ENCODE results near the gene SASS6. TPM values are rescaled to one million over a fixed set of nuclear protein-coding genes. Genes with fewer than 3 reads are reported as not detected.

Gene SASS6
- total RNA-seq, 2 experiments from 2014 or later, result 11.5 to 12.0 TPM

- H3K27ac Mint-ChIP-seq, result peak overlapping the region; percentile 100
- H3K36me3 Mint-ChIP-seq, result peaks cover 33% of the 10 kb centered on the region
- no peaks in the 10 kb centered on the region for H3K9me3 Mint-ChIP-seq
- CTCF ChIA-PET, result interaction anchor here (0.6 to 1.0 kb wide), 4 partner anchors 68 to 193 kb away, joined by 3 to 4 read pairs (median 3); partner anchors contain the start of gene SLC35A3
- POLR2A ChIA-PET, result interaction anchor here (0.6 to 1.6 kb wide), 15 partner anchors 9 to 858 kb away, joined by 3 to 15 read pairs (median 4); partner anchors contain the start of genes AGL, SASS6, SLC30A7 and SLC35A3
- H3K4me1 Mint-ChIP-seq (ENCODE audit: low read depth), result peaks cover 54% of the 10 kb centered on the region
- H3K27me3 Mint-ChIP-seq, result peaks cover 2% of the 10 kb centered on the region
- intact Hi-C loops (cut with micrococcal nuclease), result loop anchor here (1.0 to 5.0 kb wide), 15 partner anchors 8 to 1199 kb away; partner anchors contain the start of genes AGL, CDC14A, DBT and RTCA
- H3K4me3 Mint-ChIP-seq, result peak overlapping the region; percentile 97
- peak; percentile 93 for DNase-seq
Measured at GRCh38 chr1:100037927-100038659, 94.6 kb downstream of the SASS6 start.

GRCh38 chr1:100037656-100037926 lies 95.1 kb downstream of the SASS6 start:
- H3K36me3 Mint-ChIP-seq, result peaks cover 28% of the 10 kb centered on the region
- H3K9me3 Mint-ChIP-seq, result no peaks in the 10 kb centered on the region
- H3K4me1 Mint-ChIP-seq (ENCODE audit: low read depth), result peaks cover 49% of the 10 kb centered on the region
- peaks cover 2% of the 10 kb centered on the region for H3K27me3 Mint-ChIP-seq
- peak overlapping the region; percentile 97 for H3K4me3 Mint-ChIP-seq
- H3K27ac Mint-ChIP-seq, result peak overlapping the region; percentile 100
- POLR2A ChIA-PET, result interaction anchor here (0.7 to 1.6 kb wide), 12 partner anchors 9 to 858 kb away, joined by 3 to 15 read pairs (median 4); partner anchors contain the start of genes AGL, SASS6, SLC30A7 and SLC35A3
- intact Hi-C loops (cut with micrococcal nuclease), result loop anchor here (1.0 to 5.0 kb wide), 2 partner anchors 67 to 1200 kb away; partner anchors contain the start of gene S1PR1
- CTCF ChIA-PET, result interaction anchor here (0.6 to 1.0 kb wide), 4 partner anchors 68 to 192 kb away, joined by 3 to 4 read pairs (median 3); partner anchors contain the start of gene SLC35A3
- no peak for DNase-seq

DNA sequence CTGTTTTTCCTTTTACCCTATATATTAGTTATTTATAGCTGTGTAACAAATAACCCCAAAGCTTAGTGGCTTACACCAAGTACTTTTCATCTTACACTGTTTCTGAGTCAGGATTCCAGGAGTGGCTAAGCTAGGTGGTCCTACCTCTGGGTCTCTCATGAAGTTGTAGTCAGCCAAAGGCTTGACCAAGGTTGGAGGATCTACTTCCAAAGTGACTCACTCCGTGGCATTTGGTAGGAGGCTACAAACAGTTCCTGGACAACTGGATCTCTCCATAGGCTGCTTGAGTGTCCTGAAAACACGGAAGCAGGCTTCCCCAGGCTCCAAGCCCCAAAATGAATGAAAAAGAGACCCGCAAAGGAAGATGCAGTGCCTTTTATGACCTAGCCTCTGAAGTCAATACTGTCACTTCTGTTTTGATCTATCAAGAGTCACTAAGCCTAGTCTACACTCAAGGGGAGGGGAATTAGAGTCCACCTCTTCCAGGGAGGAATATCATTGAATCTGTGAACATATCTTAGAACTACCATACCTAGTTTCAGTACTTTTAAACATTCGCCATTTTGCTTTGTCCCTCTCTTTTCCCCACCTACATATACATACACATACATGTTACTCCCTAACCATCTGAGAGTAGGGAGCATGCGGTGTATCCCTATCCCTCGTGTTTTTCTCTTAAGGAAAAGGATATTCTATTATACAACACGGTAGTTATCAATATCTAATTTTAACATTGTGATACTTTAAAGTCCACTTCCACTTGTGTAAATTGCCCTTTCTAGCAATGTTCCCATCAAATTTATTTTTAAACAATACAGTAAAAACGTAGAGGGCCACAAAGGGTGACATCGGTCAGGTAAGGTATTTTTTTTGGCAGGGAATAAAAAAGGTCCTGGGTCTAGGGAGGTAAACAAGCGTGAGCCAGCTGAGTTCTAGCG lies 95.7 kb downstream of the SASS6 start:
- Mint-ChIP-seq H3K27ac (peak overlapping the region; percentile 100), H3K9me3 (no peaks in the 10 kb centered on the region), H3K27me3 (peaks cover 2% of the 10 kb centered on the region), H3K4me1 (ENCODE audit: low read depth) (peaks cover 43% of the 10 kb centered on the region), H3K4me3 (peak overlapping the region; percentile 97), H3K36me3 (peaks cover 28% of the 10 kb centered on the region)
- CTCF ChIA-PET, result interaction anchor here (0.5 to 1.0 kb wide), 5 partner anchors 35 to 184 kb away, joined by 3 read pairs; partner anchors contain the start of gene SLC35A3
- intact Hi-C loops (cut with micrococcal nuclease), result loop anchor here (1.0 to 5.0 kb wide), 2 partner anchors 67 to 1200 kb away; partner anchors contain the start of gene S1PR1
- POLR2A ChIA-PET, result interaction anchor here (0.7 to 1.6 kb wide), 11 partner anchors 10 to 859 kb away, joined by 3 to 12 read pairs (median 4); partner anchors contain the start of genes AGL, DBT, SASS6 and SLC30A7
- DNase-seq, result no peak

DNA sequence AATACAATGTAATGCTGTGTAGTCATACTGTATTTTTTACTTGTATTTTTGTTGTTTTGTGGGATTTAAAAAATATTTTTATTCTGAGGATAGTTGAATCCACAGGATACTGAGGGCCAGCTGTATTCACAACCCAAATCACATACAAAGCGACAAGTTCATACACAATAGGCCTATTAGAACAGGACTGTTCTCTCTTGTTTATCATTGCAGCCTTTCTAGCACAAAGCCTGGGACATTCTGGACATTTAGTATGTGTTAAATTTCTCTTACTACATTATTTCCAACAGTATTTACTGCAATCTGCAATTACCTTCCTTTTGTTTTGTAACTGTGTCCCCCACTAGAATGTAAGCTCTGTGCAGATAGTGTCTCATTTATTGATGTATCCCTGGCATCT lies 97.5 kb downstream of the SASS6 start:
- CTCF ChIA-PET, result no interaction called here
- Mint-ChIP-seq H3K27me3 (peaks cover 2% of the 10 kb centered on the region), H3K27ac (no peak overlapping the region), H3K4me1 (ENCODE audit: low read depth) (peaks cover 29% of the 10 kb centered on the region), H3K36me3 (peaks cover 23% of the 10 kb centered on the region), H3K9me3 (no peaks in the 10 kb centered on the region), H3K4me3 (peak overlapping the region; percentile 45)
- intact Hi-C loops (cut with micrococcal nuclease), result loop anchor here (5.0 kb wide), 1 partner anchor 1202 kb away; the partner anchor contains the start of gene S1PR1
- DNase-seq, result no peak
- POLR2A ChIA-PET, result no interaction called here

GRCh38 chr1:100034470-100034869 lies 98.3 kb downstream of the SASS6 start:
- ChIA-PET CTCF (no interaction called here), POLR2A (no interaction called here)
- H3K27me3 Mint-ChIP-seq, result peaks cover 2% of the 10 kb centered on the region
- intact Hi-C loops (cut with micrococcal nuclease), result loop anchor here (1.0 kb wide), 1 partner anchor 226 kb away; no protein-coding TSS in a partner anchor
- H3K27ac Mint-ChIP-seq, result no peak overlapping the region
- H3K9me3 Mint-ChIP-seq, result no peaks in the 10 kb centered on the region
- DNase-seq, result no peak
- peaks cover 23% of the 10 kb centered on the region for H3K4me1 Mint-ChIP-seq (ENCODE audit: low read depth)
- H3K4me3 Mint-ChIP-seq, result no peak overlapping the region
- peaks cover 19% of the 10 kb centered on the region for H3K36me3 Mint-ChIP-seq

Other genes with a start within 250 kb of the SASS6 start
- 10 to 100 TPM; 16.5 to 18.3 TPM for gene SLC35A3, start 162.9 kb downstream of the SASS6 start, total RNA-seq
- gene TRMT13, start 233 bp upstream of the SASS6 start, total RNA-seq, result 10 to 100 TPM; 17.5 TPM
- under 1 TPM; 0.17 to 0.64 TPM for gene LRRC39, start 45.3 kb upstream of the SASS6 start, total RNA-seq
- 10 to 100 TPM; 11.4 to 11.7 TPM for gene DBT, start 116.9 kb upstream of the SASS6 start, total RNA-seq
- gene RTCA, start 133.3 kb upstream of the SASS6 start, total RNA-seq, result 10 to 100 TPM; 56.6 to 58.2 TPM
- 10 to 100 TPM; 18.9 to 20.2 TPM for gene CDC14A, start 219.6 kb upstream of the SASS6 start, total RNA-seq

Data from activated CD4-positive, alpha-beta memory T cell treated with anti-CD3 and anti-CD28 coated beads for 36 hours (primary cell).